GM18511 (cell line): ENCODE data around the gene HK1.

Experiments
- ATAC-seq: cut with Tn5 transposase; IDR thresholded peaks from one replicate; pipeline ENCODE4 v1.9.1; 2021; ENCODE audit warnings: mild to moderate bottlenecking, moderate library complexity; ENCODE audit not compliant: unreplicated experiment

The HK1 gene

DNA sequence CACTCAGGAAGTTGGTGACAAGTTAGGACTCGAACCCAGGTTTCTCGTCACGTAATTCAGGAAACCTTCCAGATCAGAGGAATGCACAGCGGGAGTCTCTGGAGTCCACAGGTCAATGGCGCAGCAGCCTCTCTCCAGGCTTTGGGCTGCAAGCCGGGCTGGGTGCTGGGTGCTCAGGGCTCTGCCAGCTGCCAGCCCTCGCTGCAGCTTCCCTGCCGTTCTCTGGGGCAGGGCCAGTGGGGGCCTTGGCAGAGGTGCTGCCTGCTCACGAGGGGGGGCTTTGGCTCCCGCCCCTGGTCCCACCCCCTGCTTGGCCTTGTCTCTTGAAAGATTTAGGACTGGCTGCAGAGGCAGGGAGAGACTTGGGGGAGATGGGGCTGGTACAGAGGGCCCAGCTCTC is 138.4 kb downstream of the HK1 start, which contains the start of gene TACR2:
Gene TACR2 (minus strand): TSS at position 224 of the 400 bp plus-strand sequence. CDS start 595 bp downstream, outside the sequence.
- no peak for ATAC-seq

DNA sequence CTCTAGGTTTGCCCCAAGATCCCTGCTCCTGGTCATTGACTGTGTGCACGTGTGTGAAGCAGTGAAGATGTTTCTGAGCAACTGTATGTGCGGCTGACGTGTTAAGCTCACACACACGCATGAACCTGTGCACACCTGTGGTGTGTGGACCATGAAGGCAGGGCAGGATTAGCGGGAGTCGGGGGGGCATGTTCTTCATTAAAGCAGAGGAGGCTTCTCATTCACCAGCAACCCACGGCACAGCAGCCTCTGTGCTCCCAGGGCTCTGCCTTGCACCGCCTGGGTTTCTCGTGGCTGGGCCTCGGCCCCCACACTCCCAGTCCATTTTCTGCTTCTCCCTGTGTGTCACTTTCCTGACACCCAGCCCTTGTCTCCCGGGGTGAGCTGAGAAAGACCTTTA is 139.2 kb downstream of the HK1 start:
- ATAC-seq = no peak

DNA sequence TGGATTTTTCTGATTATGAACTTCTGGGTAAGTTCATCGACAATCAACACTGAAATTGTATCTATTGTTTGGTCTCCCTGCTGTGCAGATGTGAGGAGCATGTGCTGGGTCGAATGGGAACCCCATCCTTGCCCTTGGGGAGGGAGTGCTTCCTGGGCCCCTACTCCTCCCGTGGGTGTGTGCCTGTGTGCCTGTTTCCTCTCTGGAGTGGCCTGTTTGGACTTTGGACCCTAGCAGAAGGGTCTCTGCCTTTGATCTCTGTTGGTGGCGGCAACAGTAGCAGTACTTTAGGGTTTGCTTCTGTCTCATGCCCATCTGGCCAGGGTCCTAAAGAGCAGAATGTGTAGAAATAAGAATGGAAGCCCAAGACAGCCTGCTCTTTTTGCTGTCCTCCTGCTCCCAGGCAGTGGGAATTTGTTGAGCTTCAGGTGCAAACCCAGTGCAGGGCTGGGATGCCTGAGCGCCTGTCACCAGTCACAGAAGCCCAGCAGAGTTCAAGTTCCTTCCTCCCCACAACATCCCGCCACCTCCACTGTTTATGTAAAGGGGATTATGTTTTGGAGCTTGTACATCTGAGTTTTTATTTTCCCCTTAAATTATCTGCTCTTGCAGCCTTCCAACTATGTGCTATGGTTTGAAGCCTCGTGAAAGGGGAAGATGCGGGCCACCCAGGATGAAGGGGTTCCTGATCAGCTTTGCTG is 139.9 kb downstream of the HK1 start:
- ATAC-seq = no peak

DNA sequence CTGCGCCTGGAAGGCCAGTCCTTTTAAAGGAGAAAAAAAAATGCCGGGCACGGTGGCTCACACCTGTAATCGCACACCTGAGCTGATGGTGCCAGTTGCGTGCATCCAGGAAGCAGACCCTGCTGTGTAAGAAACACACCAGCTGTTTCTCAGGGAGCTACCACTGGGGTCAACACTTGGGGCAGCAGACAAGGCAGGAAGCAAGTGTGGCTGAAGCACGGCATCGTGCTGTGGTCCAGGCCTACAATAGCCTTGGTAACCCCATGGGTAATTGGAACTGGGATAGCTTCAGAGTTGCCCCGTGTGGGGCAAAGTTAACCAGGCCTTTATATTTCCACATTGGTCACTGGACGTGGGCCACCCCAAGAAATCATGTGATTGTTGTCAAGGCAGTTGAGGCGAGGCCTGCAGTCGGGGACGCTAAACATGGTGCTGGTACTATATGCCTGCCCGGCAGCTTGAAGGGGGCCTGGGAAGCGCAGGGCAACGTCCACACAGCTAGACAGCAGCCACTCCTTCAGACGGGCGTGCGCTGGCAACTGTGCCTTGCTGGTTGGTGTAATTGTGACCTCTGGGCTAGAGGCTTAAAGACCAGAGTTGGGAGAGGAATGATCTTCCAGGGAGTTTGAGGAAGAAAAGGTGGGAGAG is 140.9 kb downstream of the HK1 start:
- no peak for ATAC-seq

DNA sequence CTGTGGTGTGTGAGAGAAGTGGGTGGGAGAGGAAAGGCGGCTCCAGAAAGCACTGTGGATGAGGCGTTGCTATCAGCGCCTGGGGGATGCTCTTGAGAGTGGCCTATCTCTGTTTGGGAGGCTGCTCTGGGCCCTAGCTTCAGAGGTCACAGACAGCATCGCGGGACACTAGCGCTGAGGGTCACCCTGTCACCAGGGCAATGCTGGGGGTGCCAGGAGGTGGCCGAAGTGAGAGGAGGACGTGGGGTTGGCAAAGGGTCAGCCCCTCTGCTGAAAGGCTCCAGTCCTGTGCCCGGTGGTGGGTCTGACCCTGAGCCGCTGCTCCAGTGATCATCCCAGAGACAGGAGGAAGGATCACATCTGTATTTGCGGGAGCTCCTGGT is 141.4 kb downstream of the HK1 start:
- ATAC-seq = no peak

DNA sequence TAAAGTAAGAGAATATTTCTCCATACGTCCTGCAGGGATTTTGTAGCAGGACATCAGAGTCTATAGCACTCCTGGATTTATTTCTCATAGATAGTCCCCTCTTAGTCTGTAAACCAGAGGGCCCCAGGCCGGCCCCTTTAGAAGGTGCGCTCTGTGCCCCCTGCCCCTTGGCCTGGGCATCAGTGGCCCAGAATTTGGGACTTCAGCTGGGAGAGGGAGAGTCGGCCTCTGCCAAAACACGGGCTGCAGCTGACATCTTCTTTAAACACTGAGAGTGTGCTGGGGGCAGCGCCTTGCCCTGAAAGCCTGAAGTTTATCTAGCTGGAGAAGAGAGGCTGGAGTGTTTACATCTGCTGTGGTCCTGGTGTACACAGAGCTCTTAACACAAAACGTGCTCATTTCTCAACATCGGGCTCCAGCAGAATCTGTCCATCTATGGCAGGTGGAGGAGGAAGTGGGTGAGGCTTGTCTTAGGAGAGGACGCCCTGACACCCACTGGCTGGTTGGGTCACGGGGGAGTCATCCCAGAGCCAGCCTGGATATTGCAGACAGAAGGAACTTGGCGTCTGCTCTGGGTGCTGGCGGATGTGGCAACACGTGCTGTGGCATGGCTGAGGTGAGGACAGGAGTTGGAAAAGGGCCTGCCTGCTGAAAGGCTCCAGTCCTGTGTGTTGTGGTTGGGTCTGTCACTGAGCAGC is 143.5 kb downstream of the HK1 start:
- no peak for ATAC-seq

DNA sequence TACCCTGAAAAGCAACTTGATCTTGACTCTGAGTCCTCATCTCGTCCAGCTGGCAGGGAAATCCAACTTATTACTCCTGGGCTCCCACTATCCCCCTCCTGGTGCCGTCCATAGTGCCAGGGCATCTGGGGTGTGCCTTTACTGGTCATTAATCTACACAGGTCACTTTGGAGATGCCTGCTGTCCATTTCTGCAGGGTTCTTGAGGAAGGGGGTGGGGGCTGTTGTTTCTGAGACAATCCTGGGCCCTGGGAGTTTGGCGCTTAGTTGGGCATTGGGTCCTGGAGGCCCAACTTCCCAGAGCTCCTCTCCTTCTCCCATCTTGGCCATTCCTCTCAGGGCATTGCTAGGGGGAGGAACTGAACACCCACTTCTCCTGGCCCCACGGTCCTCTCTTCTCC is 144.4 kb downstream of the HK1 start:
- ATAC-seq = no peak

DNA sequence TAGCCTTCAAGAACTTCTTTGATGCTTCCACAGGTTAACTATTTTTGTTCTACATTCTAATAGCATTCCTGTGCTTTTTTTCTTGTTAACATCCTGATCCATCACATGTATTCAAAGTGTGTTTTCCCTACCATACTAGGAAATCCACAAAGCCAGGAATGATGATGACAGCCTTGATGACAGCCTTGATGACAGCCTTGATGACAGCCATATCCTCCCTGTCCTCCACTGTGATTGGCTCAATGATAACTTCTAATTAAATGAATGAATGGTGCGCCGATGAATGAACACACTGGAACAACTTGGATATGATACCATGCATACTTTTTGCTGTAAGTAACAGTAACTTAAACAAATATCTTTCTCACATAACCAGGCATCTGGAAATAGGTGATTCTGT is 146.7 kb downstream of the HK1 start:
- ATAC-seq = no peak

DNA sequence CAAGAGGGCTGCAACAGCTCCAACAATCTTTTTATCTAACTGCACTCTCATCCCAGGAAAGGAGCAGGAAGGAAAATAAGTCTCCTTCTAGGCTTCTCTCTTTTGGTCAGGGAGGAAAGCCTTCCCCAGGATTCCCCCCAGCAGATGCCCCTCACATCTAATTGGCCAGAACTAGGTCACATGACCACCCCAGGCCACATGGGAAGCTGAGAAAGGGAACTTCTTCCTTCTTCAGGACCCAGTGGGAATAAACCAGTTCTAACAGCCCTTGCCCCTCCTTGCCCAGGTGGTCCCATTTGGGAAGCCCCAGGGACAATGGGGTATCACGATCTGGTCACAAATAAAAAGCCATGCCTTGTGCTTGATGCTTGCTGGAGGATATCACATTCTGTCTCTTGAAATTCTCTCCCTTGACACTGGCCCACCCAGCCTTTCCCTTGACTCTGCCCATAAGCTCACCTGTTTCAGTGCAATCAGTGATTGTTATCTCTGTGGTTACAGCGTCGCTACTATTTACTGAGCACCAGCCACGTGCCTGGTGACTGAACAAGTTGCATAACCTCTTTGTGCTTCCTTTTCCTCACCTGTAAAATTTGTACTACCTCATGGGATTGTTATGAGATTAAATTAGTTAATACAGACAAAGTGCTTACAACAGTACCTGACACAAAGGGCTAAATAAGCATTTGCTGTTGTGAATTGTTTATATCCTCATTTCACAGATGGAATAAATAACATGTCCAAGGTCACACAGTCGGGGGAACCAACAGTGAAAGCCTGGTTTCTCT is 147.4 kb downstream of the HK1 start:
- ATAC-seq = no peak

DNA sequence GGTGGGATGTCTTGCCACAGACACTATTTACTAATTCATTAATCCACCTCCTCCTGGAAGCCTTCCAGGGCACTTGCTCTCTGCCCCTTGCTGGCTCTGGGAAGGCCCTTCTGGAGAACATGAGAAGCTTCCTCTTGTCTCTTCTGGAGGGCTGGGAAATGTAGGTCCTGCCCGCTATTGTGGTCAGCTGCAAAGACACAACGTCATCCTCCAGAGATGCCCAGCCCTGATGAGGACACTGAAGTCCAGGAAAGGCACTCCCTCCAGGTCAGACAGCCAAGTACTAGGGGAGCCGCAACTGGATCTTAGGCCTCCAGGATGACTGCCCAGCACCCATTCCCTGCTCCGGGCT is 148.1 kb downstream of the HK1 start:
- ATAC-seq = no peak

DNA sequence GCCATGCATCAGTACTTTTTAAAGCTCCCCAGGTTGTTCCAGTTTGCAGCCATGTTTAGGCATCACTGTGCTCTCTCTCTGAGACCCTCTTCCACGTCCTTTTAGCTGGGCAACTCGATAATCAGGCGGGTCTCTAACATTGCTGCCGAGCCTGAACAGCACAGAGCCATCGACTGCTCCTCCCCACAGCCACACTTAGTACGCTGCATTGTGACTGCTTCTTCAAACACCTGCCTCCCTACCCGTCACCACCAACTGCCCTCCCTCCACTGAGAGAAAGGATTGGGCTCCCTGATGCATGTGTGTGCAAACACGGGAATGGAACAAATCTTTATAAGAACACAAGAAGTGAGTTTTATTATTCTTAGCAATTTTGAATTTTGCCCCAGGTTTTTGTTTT is 149.9 kb downstream of the HK1 start:
- ATAC-seq = no peak

DNA sequence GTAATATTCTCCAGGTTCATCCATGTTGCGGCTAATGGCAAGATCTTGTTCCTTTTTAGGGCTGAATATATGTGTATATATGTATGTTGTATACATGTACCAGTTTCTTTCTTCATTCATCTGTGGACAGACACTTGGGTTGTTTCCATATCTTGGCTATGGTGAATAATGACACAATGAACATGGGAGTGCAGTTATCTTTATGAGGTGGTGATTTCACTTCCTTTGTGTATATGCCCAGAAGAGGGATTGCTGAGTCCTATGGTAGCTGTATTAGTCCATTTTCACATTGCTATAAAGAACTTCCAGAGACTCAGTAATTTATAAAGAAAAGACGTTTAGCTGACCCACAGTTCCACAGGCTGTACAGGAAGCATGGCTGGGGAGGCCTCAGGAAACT is 155.9 kb downstream of the HK1 start:
- no peak for ATAC-seq

DNA sequence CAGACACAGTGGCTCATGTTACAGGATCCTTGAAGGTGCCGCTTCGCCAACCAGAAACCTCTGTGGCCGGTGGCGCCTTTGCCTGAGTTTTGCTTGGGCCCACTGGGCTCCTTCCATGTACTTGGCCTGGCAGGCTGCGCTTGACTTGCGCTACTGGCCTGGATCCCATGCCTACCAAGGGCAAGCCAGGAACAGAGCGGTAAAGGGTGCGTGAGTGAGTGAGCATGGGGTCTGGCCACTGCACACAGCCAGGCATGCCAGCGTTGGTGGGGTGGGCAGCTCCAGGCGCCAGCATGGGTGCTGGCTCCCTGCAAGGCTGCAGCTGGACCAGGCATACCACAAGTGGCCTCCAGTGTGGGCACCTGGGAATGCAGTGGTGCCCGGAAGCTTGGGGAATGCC is 156.6 kb downstream of the HK1 start:
- no peak for ATAC-seq

DNA sequence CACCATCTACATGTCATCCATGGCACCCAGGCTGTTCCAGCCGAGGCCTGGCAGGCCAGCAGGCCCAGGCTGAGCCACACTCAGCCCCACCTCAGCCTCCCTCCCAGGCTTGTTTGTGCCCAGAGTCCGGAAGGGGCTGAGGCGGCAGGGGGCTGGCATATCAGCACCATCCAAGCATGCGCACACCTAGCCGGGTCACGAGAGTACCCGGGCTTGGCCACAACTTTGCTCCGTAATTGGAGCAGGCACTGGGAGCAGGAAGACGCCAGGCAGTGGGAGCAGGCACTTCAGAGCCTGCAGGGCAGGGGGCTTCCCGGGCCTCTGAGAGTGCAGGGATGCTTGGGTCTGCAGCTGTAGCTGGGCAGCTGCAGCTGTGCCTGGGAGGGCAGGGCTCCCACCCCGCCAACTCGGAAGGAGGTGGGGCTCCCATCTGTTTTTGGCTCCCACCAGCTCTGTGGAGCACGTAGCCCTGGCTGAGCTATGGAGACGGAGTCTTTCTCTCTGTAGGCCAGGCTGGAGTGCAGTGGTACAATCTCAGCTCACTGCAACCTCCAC is 157.7 kb downstream of the HK1 start:
- no peak for ATAC-seq

DNA sequence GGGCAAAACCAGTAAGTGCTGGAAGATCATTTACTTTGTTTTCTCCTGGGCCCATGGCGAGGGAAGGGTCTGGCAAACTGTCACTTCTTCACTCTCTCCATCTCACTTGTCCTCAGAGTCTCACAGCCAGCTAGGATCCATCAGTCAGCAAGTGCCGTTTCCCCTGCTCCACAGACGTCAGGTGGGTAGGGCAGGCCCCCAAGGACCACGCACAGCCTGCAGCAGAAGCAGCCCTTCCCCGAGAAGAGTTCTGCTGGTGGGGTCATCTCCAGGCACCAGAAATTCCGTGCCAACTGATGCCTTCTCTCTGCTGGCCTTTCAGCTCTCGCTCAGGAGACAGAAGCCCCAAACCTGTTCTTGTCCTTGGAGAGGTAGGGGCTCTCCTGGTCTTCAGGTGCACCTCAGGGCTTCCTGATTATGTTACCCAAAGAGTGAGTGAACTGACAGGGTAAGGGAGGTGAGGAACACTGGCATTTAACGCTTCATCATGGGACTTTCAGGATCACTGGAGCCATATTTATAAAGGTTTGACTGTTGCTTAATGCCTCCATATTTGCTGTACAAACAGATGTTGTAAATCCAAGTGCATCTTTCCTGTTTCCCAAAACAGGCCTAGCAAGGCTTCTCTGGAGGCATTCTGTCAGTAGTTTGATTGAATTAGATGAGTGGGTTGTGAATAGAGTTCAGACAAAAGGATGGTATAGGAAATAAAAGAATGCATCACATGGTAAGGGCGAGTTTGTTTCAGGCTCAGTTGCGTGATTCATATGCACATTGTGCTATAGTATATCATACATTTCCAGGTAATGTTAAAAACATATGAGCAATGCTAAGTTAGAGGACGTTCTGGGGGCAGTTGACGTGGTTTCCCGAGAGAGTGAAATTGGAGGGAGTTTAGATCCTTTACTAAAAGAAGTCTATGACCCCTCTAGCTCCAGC is 159.3 kb downstream of the HK1 start:
- ATAC-seq = no peak

DNA sequence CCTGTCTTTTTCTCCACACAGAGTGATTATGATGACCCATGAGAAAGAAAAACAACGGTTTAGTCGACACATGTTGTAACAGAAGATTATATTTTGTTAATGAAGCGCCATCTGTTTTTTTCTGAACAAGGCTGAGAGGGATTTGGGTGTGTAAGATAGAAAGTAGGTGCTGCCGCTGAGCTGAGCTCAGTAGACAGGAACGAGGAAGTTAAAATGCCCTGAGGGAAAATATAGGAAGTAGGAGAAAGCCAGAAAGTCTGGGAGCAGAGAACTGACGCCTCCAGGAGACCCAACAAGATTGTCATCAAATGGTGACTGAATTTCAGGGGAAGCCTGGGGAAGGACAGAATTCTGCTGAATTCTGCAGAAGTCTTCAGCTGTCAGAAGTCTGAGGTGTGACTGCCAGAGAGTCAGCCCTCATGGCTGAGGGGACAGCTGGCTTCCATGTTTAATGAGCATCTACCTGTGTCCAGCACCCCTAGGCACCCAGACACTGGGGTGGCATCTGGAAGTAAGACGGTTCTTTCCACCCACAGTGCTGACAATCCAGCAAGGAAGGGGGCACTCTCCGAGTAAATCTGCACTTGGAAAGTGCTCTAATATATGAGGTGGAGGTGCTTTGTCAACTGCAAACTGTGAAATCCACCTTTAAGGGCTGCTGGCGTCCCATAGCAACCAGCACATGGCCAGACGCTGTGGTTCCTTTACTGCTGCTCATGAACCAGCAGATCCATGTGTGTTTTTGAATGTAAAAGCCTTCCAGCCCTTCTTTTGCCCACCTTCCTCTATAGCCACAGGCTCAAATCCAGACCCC is 160.4 kb downstream of the HK1 start:
- ATAC-seq = no peak

DNA sequence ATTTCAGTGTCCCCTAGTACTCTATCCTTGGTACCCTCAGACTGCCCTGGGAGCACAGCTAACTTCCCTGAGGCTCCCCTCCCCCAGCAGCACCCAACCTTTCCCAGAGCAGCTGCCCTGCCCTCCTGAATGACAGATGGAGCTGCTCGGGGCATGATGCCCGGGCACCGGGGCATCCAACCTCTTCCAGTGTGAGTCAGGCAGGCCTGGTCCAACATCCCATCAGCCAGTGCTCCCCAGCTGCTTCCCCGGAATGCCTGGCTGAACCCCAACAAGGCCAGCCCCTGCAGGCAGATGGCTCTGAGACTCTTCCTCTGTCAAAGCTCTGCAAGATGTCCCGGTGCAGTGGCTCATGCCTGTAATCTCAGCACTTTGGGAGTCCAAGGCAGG is 161.0 kb downstream of the HK1 start:
- no peak for ATAC-seq

DNA sequence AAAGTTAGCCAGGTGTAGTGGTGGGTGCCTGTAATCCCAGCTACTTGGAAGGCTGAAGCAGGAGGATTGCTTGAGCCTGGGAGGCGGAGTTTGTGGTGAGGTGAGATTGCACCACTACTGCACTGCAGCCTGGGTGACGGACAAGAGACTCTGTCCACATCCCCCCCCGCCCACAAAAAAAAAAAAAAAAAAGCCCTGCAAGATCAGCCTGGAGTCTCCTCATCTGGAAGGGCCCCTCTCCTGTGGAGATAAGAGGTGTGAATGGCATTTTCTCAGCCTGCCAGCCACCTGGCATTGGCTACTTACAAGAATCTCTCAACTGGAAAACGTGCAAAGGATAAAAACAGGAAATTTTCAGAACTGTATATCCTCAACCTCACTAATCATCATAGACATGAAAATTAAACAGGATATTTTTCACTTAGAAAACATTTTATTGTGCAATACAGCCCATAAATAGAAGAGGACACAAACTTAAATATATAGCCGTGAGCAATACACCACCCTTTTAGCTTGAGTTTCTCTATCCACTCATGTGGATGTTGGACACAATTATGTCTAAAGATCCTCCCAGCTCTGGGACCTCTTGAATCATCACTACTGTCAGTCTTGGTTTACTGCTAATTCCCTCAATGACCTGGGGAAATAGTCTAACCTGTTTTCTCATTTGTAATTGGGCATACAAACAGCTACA is 161.7 kb downstream of the HK1 start:
- no peak for ATAC-seq

DNA sequence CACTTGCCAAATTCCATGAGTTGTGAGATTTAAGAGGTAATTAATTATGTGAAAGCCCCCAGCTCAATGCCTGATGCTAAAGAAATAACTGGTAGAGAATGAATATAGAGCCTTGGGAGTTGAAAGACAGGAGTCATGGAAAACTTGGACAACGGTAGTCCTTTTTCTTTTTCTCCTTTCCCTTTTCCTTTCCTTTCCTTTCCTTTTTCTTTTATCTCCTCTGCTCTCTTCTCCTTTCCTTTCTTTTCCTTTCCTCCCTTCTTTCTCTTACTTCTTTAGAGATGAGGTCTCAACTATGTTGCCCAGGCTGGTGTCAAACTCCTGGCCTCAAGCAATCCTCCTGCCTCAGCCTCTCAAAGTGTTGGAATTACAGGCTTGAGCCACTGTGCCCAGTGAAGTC is 165.1 kb downstream of the HK1 start:
- ATAC-seq = no peak
